Astrocyte of the cerebellum (primary cell): ENCODE data around the gene DNA2.

Source experiments
- DNase-seq: peaks from one replicate; pipeline ENCODE4 v3.0.0-alpha.2; 2011; ENCODE audit warnings: low read depth
- H3K4me3 ChIP-seq: 2 replicates; pipeline ENCODE4 v1.5.1; 2011; ENCODE audit warnings: mild to moderate bottlenecking, low read depth, low read length, moderate library complexity
- in situ Hi-C: cut with HindIII; loops from 2 replicates; pipeline ENCODE4 v1.10.0; 2017; ENCODE audit warnings: low sequenced_read_pairs
- TF ChIP-seq, protein P1 (sequence below): IDR thresholded peaks from 2 replicates; pipeline ENCODE4 v1.5.1; 2012; ENCODE audit warnings: low read length, low read depth, moderate library complexity, mild to moderate bottlenecking; ENCODE audit errors: missing control alignments

Gene DNA2

GRCh38 chr10:68403701-68404100 is 68.1 kb downstream of the DNA2 start:
- in situ Hi-C loops = no loop called here
- no peak overlapping the region for H3K4me3 ChIP-seq
- TF ChIP-seq, protein P1, sequence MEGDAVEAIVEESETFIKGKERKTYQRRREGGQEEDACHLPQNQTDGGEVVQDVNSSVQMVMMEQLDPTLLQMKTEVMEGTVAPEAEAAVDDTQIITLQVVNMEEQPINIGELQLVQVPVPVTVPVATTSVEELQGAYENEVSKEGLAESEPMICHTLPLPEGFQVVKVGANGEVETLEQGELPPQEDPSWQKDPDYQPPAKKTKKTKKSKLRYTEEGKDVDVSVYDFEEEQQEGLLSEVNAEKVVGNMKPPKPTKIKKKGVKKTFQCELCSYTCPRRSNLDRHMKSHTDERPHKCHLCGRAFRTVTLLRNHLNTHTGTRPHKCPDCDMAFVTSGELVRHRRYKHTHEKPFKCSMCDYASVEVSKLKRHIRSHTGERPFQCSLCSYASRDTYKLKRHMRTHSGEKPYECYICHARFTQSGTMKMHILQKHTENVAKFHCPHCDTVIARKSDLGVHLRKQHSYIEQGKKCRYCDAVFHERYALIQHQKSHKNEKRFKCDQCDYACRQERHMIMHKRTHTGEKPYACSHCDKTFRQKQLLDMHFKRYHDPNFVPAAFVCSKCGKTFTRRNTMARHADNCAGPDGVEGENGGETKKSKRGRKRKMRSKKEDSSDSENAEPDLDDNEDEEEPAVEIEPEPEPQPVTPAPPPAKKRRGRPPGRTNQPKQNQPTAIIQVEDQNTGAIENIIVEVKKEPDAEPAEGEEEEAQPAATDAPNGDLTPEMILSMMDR = no peak
- DNase-seq = no peak

- TF ChIP-seq, protein P1 = no peak
- no peak overlapping the region for H3K4me3 ChIP-seq
- in situ Hi-C loops = no loop called here
- DNase-seq = no peak
Measured at GRCh38 chr10:68402276-68402675, 69.5 kb downstream of the DNA2 start.

GRCh38 chr10:68397005-68397404 is 74.8 kb downstream of the DNA2 start:
- DNase-seq = no peak
- TF ChIP-seq, protein P1 = no peak
- in situ Hi-C loops = loop anchor here (10.0 kb wide), 1 partner anchor 348 kb away; no protein-coding TSS in a partner anchor
- H3K4me3 ChIP-seq = no peak overlapping the region

GRCh38 chr10:68385740-68386139 is 86.0 kb downstream of the DNA2 start:
- H3K4me3 ChIP-seq = no peak overlapping the region
- TF ChIP-seq, protein P1 = no peak
- in situ Hi-C loops = no loop called here
- no peak for DNase-seq

GRCh38 chr10:68371604-68372003 is 100.2 kb downstream of the DNA2 start:
- DNase-seq = no peak
- TF ChIP-seq, protein P1 = no peak
- no peak overlapping the region for H3K4me3 ChIP-seq
- in situ Hi-C loops = no loop called here

DNA sequence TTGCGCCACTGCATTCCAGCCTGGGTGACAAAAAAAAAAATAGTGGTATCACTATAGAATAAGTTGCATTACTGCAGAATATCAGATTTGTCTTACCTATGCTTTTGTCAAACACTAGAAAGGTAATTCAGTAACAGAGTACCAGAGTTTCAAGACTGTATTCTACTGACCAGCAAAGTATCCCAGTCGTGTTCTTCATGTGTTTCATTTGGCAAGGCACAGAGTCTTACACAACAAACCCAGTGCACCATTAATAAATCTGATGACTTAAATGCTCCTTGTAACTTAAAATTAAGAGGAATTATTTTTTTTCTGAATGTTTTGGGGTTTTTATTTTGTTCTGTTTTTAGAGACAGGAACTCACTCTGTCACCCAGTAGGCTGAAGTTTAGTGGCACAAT is 104.7 kb downstream of the DNA2 start:
- in situ Hi-C loops = no loop called here
- DNase-seq = no peak
- H3K4me3 ChIP-seq = no peak overlapping the region
- TF ChIP-seq, protein P1 = no peak

GRCh38 chr10:68366600-68366999 is 105.2 kb downstream of the DNA2 start:
- no peak overlapping the region for H3K4me3 ChIP-seq
- in situ Hi-C loops = no loop called here
- no peak for DNase-seq
- TF ChIP-seq, protein P1 = no peak
